ENCODE results near the gene HS1BP3. TPM values are rescaled to one million over a fixed set of nuclear protein-coding genes. Genes with fewer than 3 reads are reported as not detected.

Gene HS1BP3
- total and polyA plus RNA-seq, 2 of the 13 experiments (the other 11 are each of a cell fraction or from before 2014, with no cell fraction given): 15.2 to 22.0 TPM

GRCh38 chr2:20678780-20679179 is 27.9 kb upstream of the HS1BP3 start:
- DNase-seq (ENCODE audit: low spot score) (no peak), FAIRE-seq (no peak), ATAC-seq (no peak)
- CTCF ChIA-PET (ENCODE audit: low intra/inter-chr PET ratio, low total read pairs): no interaction called here
- TF ChIP-seq RBM22 (optimal IDR thresholded peaks at IDR 0.05; ENCODE audit: low read length): peak; percentile 33
- no peak for TF ChIP-seq FOXO1 (CRISPR knock-in tag; IDR thresholded peaks at IDR 0.05)
- Histone ChIP-seq H3K27ac (ENCODE audit: extremely low read length, insufficient read depth, low read length) (no peak overlapping the region), H3K9me3 (ENCODE audit: low read length) (no peaks in the 10 kb centered on the region), H3K4me2 (ENCODE audit: low read depth, low read length) (no peak overlapping the region), H3K79me2 (ENCODE audit: insufficient read depth, low read length) (no peaks in the 10 kb centered on the region), H3K27me3 (ENCODE audit: control insufficient read depth in 1 of 2, insufficient read depth in 2 of 2, low read length in 2 of 2) (no peaks in the 10 kb centered on the region), H3K36me3 (replicated peaks in 1 of 2; ENCODE audit: control insufficient read depth in 1 of 2, insufficient read depth in 2 of 2, low read length in 2 of 2) (peaks cover 9 to 21% of the 10 kb centered on the region in 2 experiments; a peak in 4 of 5 replicates), H3K9ac (ENCODE audit: insufficient read depth, low read depth, low read length) (no peak overlapping the region), H4K20me1 (ENCODE audit: insufficient read depth, low read length) (no peaks in the 10 kb centered on the region), H3K4me3 (replicated peaks in 1 of 3; ENCODE audit: insufficient read depth in 1 of 3, low read depth in 2 of 3, low read length in 3 of 3) (no peak overlapping the region), H2AFZ (ENCODE audit: low read length) (no peak overlapping the region), H3K4me1 (ENCODE audit: insufficient read depth, low read length) (peaks cover 45% of the 10 kb centered on the region)
- intact Hi-C loops (cut with micrococcal nuclease; ENCODE audit: unreplicated experiment) (loop anchor here (5.0 kb wide), 1 partner anchor 79 kb away; no protein-coding TSS in a partner anchor), in situ Hi-C loops (cut with HindIII; ENCODE audit: extremely low pct_ligation_motif_present, low pct_unique_long_range_greater_than_20kb) (no loop called here)
- 94% methylated on average over 2 of the region's 2 CpGs for WGBS (ENCODE audit: low lambda C conversion rate)
- POLR2A ChIA-PET: interaction anchor here (6.3 kb wide), 1 partner anchor 15 kb away, joined by 216 read pairs; the partner anchor contains the start of gene GDF7
- no TSS peak for BruUV-seq (replicated peaks)

- DNase-seq (ENCODE audit: low spot score): no peak
- no peak overlapping the region for H3K4me3 ChIP-seq (replicated peaks in 1 of 3; ENCODE audit: insufficient read depth in 1 of 3, low read depth in 2 of 3, low read length in 3 of 3)
- ATAC-seq: no peak
- peaks cover 44% of the 10 kb centered on the region for H3K4me1 ChIP-seq (ENCODE audit: insufficient read depth, low read length)
- H3K4me2 ChIP-seq (ENCODE audit: low read depth, low read length): no peak overlapping the region
- 96% methylated on average over 1 of the region's 1 CpG for WGBS (ENCODE audit: low lambda C conversion rate)
- ChIA-PET CTCF (ENCODE audit: low intra/inter-chr PET ratio, low total read pairs) (interaction anchor here (3.0 kb wide), 1 partner anchor 17 kb away, joined by 61 read pairs; no protein-coding TSS in a partner anchor), POLR2A (interaction anchor here (6.3 kb wide), 1 partner anchor 14 kb away, joined by 216 read pairs; the partner anchor contains the start of gene GDF7)
- no TSS peak for BruUV-seq (replicated peaks)
- H3K27ac ChIP-seq (ENCODE audit: extremely low read length, insufficient read depth, low read length): no peak overlapping the region
- H3K9me3 ChIP-seq (ENCODE audit: low read length): no peaks in the 10 kb centered on the region
- H3K79me2 ChIP-seq (ENCODE audit: insufficient read depth, low read length): no peaks in the 10 kb centered on the region
- H2AFZ ChIP-seq (ENCODE audit: low read length): no peak overlapping the region
- no peaks in the 10 kb centered on the region for H4K20me1 ChIP-seq (ENCODE audit: insufficient read depth, low read length)
- no peaks in the 10 kb centered on the region for H3K27me3 ChIP-seq (ENCODE audit: control insufficient read depth in 1 of 2, insufficient read depth in 2 of 2, low read length in 2 of 2)
- H3K9ac ChIP-seq (ENCODE audit: insufficient read depth, low read depth, low read length): no peak overlapping the region
- no peak for FAIRE-seq
- TF ChIP-seq MXD4 (CRISPR knock-in tag; IDR thresholded peaks at IDR 0.05) (no peak), ZNF446 (CRISPR knock-in tag; IDR thresholded peaks at IDR 0.05) (no peak), SMARCE1 (IDR thresholded peaks at IDR 0.05; ENCODE audit: borderline replicate concordance) (no peak), HINFP (CRISPR knock-in tag; IDR thresholded peaks at IDR 0.05; ENCODE audit: low read depth) (no peak)
- in situ Hi-C loops (cut with HindIII; ENCODE audit: extremely low pct_ligation_motif_present, low pct_unique_long_range_greater_than_20kb) (no loop called here), intact Hi-C loops (cut with micrococcal nuclease; ENCODE audit: unreplicated experiment) (loop anchor here (5.0 kb wide), 1 partner anchor 79 kb away; no protein-coding TSS in a partner anchor)
- peaks cover 9 to 20% of the 10 kb centered on the region in 2 experiments; a peak in 4 of 5 replicates for H3K36me3 ChIP-seq (replicated peaks in 1 of 2; ENCODE audit: control insufficient read depth in 1 of 2, insufficient read depth in 2 of 2, low read length in 2 of 2)
Observed at GRCh38 chr2:20678086-20678395, 27.1 kb upstream of the HS1BP3 start.

Measured in HepG2 (cell line).